ENCODE data around the gene PLTP. TPM values are rescaled to one million over a fixed set of nuclear protein-coding genes. Genes with fewer than 3 reads are reported as not detected.

The PLTP gene
- total and polyA plus RNA-seq, 2 of the 13 experiments (the other 11 are each of a cell fraction or from before 2014, with no cell fraction given): 16.9 to 28.6 TPM

GRCh38 chr20:45909336-45909808 is 2.6 kb downstream of the PLTP start (continued):
- TF ChIP-seq AKNA (CRISPR knock-in tag; IDR thresholded peaks at IDR 0.05; ENCODE audit: borderline replicate concordance) (no peak), FUBP1 (CRISPR knock-in tag; IDR thresholded peaks at IDR 0.05; ENCODE audit: borderline replicate concordance) (no peak), MEIS1 (CRISPR knock-in tag; IDR thresholded peaks at IDR 0.05; ENCODE audit: borderline replicate concordance) (no peak), DBP (CRISPR knock-in tag; IDR thresholded peaks at IDR 0.05; ENCODE audit: not compliant biosample characterization) (no peak), POLR2AphosphoS5 (IDR thresholded peaks at IDR 0.05; ENCODE audit: low read depth, low read length) (peak; percentile 68), SP4 (CRISPR knock-in tag; IDR thresholded peaks at IDR 0.05) (no peak), AGO2 (optimal IDR thresholded peaks at IDR 0.05; ENCODE audit: low read depth, low read length) (no peak), ZGPAT (CRISPR knock-in tag; IDR thresholded peaks at IDR 0.05) (0 out of 2 replicates have a peak, but pooled peaks have one; percentile 18), RXRB (CRISPR knock-in tag; IDR thresholded peaks at IDR 0.05; ENCODE audit: borderline replicate concordance) (peak; percentile 71; the same call in 1 of the 2 replicates), ZNF335 (CRISPR knock-in tag; IDR thresholded peaks at IDR 0.05) (0 out of 2 replicates have a peak, but pooled peaks have one; percentile 33), ZNF615 (CRISPR knock-in tag; IDR thresholded peaks at IDR 0.05; ENCODE audit: borderline replicate concordance) (no peak), SRSF4 (IDR thresholded peaks at IDR 0.05; ENCODE audit: low read depth, low read length, poor library complexity, severe bottlenecking) (no peak), RBM39 (IDR thresholded peaks at IDR 0.05; ENCODE audit: low read depth, low read length, poor library complexity, severe bottlenecking) (no peak), FOXP1 (IDR thresholded peaks at IDR 0.05) (no peak), FOXP1 (CRISPR knock-in tag; IDR thresholded peaks at IDR 0.05) (no peak), ZNF850 (CRISPR knock-in tag; conservative IDR thresholded peaks at IDR 0.05) (no peak), ZKSCAN8 (CRISPR knock-in tag; IDR thresholded peaks at IDR 0.05; ENCODE audit: borderline replicate concordance) (no peak), ZFP41 (CRISPR knock-in tag; IDR thresholded peaks at IDR 0.05; ENCODE audit: borderline replicate concordance) (no peak)

All from HepG2 (cell line).